ENCODE measurements around the gene PLAU.

The PLAU gene

GRCh38 chr10:73944356-73945100 lies 33.6 kb downstream of the PLAU start:
- H3K4me3 ChIP-seq (replicated peaks in 1 of 2; ENCODE audit: low read depth in 2 of 2, low read length in 2 of 2) = no peak overlapping the region
- TF ChIP-seq, protein P1, sequence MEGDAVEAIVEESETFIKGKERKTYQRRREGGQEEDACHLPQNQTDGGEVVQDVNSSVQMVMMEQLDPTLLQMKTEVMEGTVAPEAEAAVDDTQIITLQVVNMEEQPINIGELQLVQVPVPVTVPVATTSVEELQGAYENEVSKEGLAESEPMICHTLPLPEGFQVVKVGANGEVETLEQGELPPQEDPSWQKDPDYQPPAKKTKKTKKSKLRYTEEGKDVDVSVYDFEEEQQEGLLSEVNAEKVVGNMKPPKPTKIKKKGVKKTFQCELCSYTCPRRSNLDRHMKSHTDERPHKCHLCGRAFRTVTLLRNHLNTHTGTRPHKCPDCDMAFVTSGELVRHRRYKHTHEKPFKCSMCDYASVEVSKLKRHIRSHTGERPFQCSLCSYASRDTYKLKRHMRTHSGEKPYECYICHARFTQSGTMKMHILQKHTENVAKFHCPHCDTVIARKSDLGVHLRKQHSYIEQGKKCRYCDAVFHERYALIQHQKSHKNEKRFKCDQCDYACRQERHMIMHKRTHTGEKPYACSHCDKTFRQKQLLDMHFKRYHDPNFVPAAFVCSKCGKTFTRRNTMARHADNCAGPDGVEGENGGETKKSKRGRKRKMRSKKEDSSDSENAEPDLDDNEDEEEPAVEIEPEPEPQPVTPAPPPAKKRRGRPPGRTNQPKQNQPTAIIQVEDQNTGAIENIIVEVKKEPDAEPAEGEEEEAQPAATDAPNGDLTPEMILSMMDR (IDR thresholded peaks at IDR 0.05; ENCODE audit: low read depth, low read length) = no peak
- no peak for DNase-seq (ENCODE audit: low read depth in 2 of 2)

- no peak overlapping the region for H3K4me3 ChIP-seq (replicated peaks in 1 of 2; ENCODE audit: low read depth in 2 of 2, low read length in 2 of 2)
- TF ChIP-seq, protein P1 (IDR thresholded peaks at IDR 0.05; ENCODE audit: low read depth, low read length) = no peak
- DNase-seq (ENCODE audit: low read depth in 2 of 2) = no peak
Observed at GRCh38 chr10:73946253-73947145, 35.6 kb downstream of the PLAU start.

DNA sequence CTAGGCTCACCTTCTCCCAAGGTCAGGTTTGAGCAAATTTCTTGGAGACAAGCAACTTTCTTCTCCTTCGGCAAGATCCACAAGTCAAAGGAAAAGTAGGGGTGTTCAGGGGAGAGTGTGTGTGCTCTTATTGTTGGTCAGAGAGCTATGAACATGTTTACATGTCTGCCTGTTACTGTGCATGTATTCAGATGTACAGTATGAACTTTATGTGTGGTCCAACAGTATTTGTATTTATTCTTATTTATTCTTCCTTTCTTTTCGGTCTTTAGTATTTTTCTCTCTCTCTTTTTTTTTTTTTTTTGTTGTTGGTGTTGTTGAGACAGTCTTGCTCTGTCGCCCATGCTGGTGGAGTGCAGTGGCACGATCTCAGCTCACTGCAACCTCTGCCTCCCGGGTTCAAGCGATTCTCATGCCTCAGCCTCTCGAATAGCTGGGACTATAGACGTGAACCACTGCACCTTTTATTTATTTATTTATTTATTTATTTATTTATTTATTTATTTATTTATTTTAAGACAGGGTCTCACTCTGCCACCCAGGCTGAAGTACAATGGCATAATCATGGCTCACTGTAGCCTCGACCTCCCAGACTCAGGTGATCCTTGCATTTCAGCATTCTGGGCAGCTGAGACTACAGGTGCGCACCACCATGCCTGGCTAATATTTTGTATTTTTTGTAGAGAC lies 38.2 kb downstream of the PLAU start:
- no peak overlapping the region for H3K4me3 ChIP-seq (replicated peaks in 1 of 2; ENCODE audit: low read depth in 2 of 2, low read length in 2 of 2)
- TF ChIP-seq, protein P1 (IDR thresholded peaks at IDR 0.05; ENCODE audit: low read depth, low read length) = no peak
- DNase-seq (ENCODE audit: low read depth in 2 of 2) = no peak

GRCh38 chr10:73950155-73950948 lies 39.4 kb downstream of the PLAU start:
- DNase-seq (ENCODE audit: low read depth in 2 of 2) = peak in 1 of 2 donors; percentile 26
- no peak overlapping the region for H3K4me3 ChIP-seq (replicated peaks in 1 of 2; ENCODE audit: low read depth in 2 of 2, low read length in 2 of 2)
- TF ChIP-seq, protein P1 (IDR thresholded peaks at IDR 0.05; ENCODE audit: low read depth, low read length) = no peak

- peak; percentile 50 to 75 for DNase-seq (ENCODE audit: low read depth in 2 of 2)
Observed at GRCh38 chr10:73953665-73954064, 42.7 kb downstream of the PLAU start.

More at GRCh38 chr10:73953665-73954064, 42.7 kb downstream of the PLAU start:
- TF ChIP-seq, protein P1 (IDR thresholded peaks at IDR 0.05; ENCODE audit: low read depth, low read length) = no peak
- H3K4me3 ChIP-seq (replicated peaks in 1 of 2; ENCODE audit: low read depth in 2 of 2, low read length in 2 of 2) = no peak overlapping the region

Measured in cardiac fibroblast (primary cell).